Uterus (tissue), 4 donors: ENCODE results near the gene ARID5A. TPM values are rescaled to one million over a fixed set of nuclear protein-coding genes. Genes with fewer than 3 reads are reported as not detected.

Experiments
- DNase-seq, 2 donors: peaks; one replicate each; pipeline ENCODE4 v3.0.0-alpha.2; 2019 to 2020
- H3K27ac ChIP-seq, 2 donors: fragments of 200-600 bp; sonication (generic); 1 replicate in 1 of 2; 2 replicates in 1 of 2; pipeline ENCODE4 v1.5.1; 2016 to 2018
- H3K27me3 ChIP-seq, 2 donors: fragments of 200-600 bp; sonication (generic); one replicate each; pipeline ENCODE4 v1.5.1; 2018 to 2019; ENCODE audit warnings: control low read depth in 1 of 2
- H3K36me3 ChIP-seq, 2 donors: fragments of 200-600 bp; sonication (generic); one replicate each; pipeline ENCODE4 v1.5.1; 2019; ENCODE audit warnings: control low read depth in 1 of 2
- H3K4me1 ChIP-seq, 2 donors: fragments of 200-600 bp; sonication (generic); one replicate each; pipeline ENCODE4 v1.5.1; 2018 to 2019; ENCODE audit warnings: control low read depth in 1 of 2
- H3K4me3 ChIP-seq, 2 donors: fragments of 200-600 bp; sonication (generic); 1 replicate in 1 of 2; 2 replicates in 1 of 2; pipeline ENCODE4 v1.5.1; 2018 to 2019; ENCODE audit warnings: mild to moderate bottlenecking in 1 of 2
- H3K9me3 ChIP-seq, 2 donors: fragments of 200-600 bp; sonication (generic); one replicate each; pipeline ENCODE4 v1.5.1; 2019; ENCODE audit warnings: control low read depth in 1 of 2
- POLR2A ChIP-seq, 2 donors: fragments of 450-650 bp; IDR thresholded peaks; one replicate each; pipeline ENCODE4 v1.6.1; 2016; ENCODE audit warnings: antibody characterized with exemption in 2 of 2, mild to moderate bottlenecking in 1 of 2, moderate library complexity in 1 of 2
- intact Hi-C: fragments of 100-400 bp; cut with DNase I; formaldehyde crosslinking; loops from one replicate; pipeline ENCODE4 v1.15.1; 2023; ENCODE audit warnings: low total_unique reads
- total RNA-seq, 4 donors: library from RNA; depleted of rRNA in 3 of 4; stranded (reverse); fragments of >200 nt in 3 of 4; gene quantifications; one replicate each; pipeline versions ENCODE4 v1.1.0 to v1.2.4, GENCODE V29; 2014 to 2023
- TF ChIP-seq, protein P1 (sequence below), 4 experiments: fragments of 200-600 bp in 2 of 4; fragments of 450-650 bp in 2 of 4; sonication (generic) in 2 of 4; IDR thresholded peaks; one replicate each; pipeline ENCODE4 v1.5.1; 2016 to 2019; ENCODE audit warnings: antibody characterized with exemption in 4 of 4, mild to moderate bottlenecking in 2 of 4, moderate library complexity in 1 of 4
- donor health status: DM: yes; HTN: yes; CAD: no.

ARID5A gene
- total RNA-seq, 4 donors from 2014 or later = 15.1 to 73.5 (median 36.3) TPM

DNA sequence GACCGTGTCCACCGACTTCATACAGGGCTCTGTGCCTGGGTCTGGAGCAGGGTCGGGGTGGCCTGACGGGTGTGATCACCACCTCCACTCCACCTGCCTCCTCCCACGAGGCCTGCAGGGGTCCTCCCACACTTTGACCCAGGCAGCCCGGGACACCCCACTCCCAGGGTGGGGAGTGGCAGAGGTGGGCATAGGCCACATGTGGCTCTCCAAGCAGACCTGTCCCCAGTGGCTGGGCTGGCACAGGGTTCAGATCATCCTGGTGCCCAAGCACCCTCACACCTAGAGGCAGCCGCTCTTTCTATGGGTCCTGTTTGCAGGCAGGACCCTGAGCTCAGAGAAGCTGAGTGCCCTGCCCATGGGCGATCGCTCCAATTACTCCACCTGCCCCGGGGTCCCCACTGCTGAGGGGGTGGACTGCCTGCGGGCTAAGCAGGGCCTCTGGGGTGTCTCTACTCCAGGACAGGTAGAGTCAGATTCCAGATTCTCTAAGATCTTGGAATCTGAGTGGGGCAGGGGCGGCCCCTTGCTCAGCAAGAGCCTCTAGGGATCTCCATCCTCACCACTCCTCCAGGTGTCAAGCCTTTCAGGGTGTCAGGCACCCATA is 32.8 kb upstream of the ARID5A start:
- intact Hi-C loops = no loop called here
- no peaks in the 10 kb centered on the region for H3K36me3 ChIP-seq

GRCh38 chr2:96505231-96505889 is 31.2 kb upstream of the ARID5A start, which contains the start of gene NEURL3:
Gene NEURL3, minus strand, starts transcription at chr2:96505357. Its CDS starts 71 bp downstream, at chr2:96505286.
- H3K4me1 ChIP-seq = no peaks in the 10 kb centered on the region
- no peak within 1 kb of the TSS for H3K4me3 ChIP-seq
- intact Hi-C loops = loop anchor here (5.0 kb wide), 1 partner anchor 98 kb away; no protein-coding TSS in a partner anchor
- H3K27ac ChIP-seq = no peak within 1 kb of the TSS
- H3K9me3 ChIP-seq = no peaks in the 10 kb centered on the region
- H3K27me3 ChIP-seq = no peaks in the 10 kb centered on the region
- no peak for TF ChIP-seq POLR2A (IDR thresholded peaks at IDR 0.05)
- TF ChIP-seq, protein P1, sequence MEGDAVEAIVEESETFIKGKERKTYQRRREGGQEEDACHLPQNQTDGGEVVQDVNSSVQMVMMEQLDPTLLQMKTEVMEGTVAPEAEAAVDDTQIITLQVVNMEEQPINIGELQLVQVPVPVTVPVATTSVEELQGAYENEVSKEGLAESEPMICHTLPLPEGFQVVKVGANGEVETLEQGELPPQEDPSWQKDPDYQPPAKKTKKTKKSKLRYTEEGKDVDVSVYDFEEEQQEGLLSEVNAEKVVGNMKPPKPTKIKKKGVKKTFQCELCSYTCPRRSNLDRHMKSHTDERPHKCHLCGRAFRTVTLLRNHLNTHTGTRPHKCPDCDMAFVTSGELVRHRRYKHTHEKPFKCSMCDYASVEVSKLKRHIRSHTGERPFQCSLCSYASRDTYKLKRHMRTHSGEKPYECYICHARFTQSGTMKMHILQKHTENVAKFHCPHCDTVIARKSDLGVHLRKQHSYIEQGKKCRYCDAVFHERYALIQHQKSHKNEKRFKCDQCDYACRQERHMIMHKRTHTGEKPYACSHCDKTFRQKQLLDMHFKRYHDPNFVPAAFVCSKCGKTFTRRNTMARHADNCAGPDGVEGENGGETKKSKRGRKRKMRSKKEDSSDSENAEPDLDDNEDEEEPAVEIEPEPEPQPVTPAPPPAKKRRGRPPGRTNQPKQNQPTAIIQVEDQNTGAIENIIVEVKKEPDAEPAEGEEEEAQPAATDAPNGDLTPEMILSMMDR (IDR thresholded peaks at IDR 0.05) = no peak
- no peak for DNase-seq
- no peaks in the 10 kb centered on the region for H3K36me3 ChIP-seq

More for the DNA sequence above, 32.8 kb upstream of the ARID5A start:
- no peak overlapping the region for H3K27ac ChIP-seq
- no peak for DNase-seq
- no peak overlapping the region for H3K4me3 ChIP-seq
- no peaks in the 10 kb centered on the region for H3K9me3 ChIP-seq
- no peaks in the 10 kb centered on the region for H3K4me1 ChIP-seq
- TF ChIP-seq POLR2A (IDR thresholded peaks at IDR 0.05) = no peak
- TF ChIP-seq, protein P1 (IDR thresholded peaks at IDR 0.05) = no peak
- no peaks in the 10 kb centered on the region for H3K27me3 ChIP-seq

- DNase-seq = no peak
- H3K4me3 ChIP-seq = no peak overlapping the region
- no peaks in the 10 kb centered on the region for H3K4me1 ChIP-seq
- intact Hi-C loops = loop anchor here (5.0 kb wide), 1 partner anchor 99 kb away; no protein-coding TSS in a partner anchor
- H3K27me3 ChIP-seq = no peaks in the 10 kb centered on the region
- TF ChIP-seq, protein P1 (IDR thresholded peaks at IDR 0.05) = no peak
- TF ChIP-seq POLR2A (IDR thresholded peaks at IDR 0.05) = no peak
- H3K36me3 ChIP-seq = no peaks in the 10 kb centered on the region
- H3K27ac ChIP-seq = no peak overlapping the region
- no peaks in the 10 kb centered on the region for H3K9me3 ChIP-seq
Observed at GRCh38 chr2:96506016-96506906, 30.3 kb upstream of the ARID5A start.

DNA sequence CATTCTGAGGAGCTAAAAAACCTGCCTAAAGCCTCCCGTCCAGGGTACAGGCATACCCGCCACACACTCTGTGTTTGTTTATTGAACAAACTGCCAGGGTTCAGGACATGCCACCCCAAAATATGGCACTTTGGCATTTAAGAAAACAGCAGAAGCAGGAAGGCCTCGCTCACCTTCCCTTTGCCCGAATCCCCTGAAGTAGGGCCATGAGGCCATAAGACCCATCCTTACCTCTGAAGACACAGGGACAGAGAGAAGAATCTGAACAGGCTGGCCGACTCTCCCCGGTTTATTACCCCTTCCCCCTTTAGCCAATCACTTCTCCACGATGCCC is 29.7 kb upstream of the ARID5A start:
- no peak for DNase-seq
- Histone ChIP-seq H3K27me3 (no peaks in the 10 kb centered on the region), H3K4me3 (no peak overlapping the region), H3K4me1 (no peaks in the 10 kb centered on the region), H3K9me3 (no peaks in the 10 kb centered on the region), H3K36me3 (no peaks in the 10 kb centered on the region), H3K27ac (no peak overlapping the region)
- intact Hi-C loops = loop anchor here (5.0 kb wide), 1 partner anchor 100 kb away; no protein-coding TSS in a partner anchor
- TF ChIP-seq, protein P1 (IDR thresholded peaks at IDR 0.05) = no peak
- no peak for TF ChIP-seq POLR2A (IDR thresholded peaks at IDR 0.05)
